Hepatocyte (in vitro differentiated cells): Measurements from ENCODE around the gene MRPL27.

ENCODE experiments used
- CTCF ChIP-seq: fragments of 200-600 bp; sonication (generic); IDR thresholded peaks from 2 replicates; pipeline ENCODE4 v1.5.1; 2016; ENCODE audit warnings: antibody characterized with exemption, mild to moderate bottlenecking; ENCODE audit not compliant: poor library complexity
- EZH2 ChIP-seq: fragments of 200-600 bp; sonication (generic); IDR thresholded peaks from 2 replicates; pipeline ENCODE4 v1.6.1; 2016; ENCODE audit warnings: antibody characterized with exemption, mild to moderate bottlenecking, borderline replicate concordance

GRCh38 chr17:50359005-50359699 lies 13.8 kb downstream of the MRPL27 start:
- TF ChIP-seq CTCF (no peak), EZH2 (no peak)
